ENCODE data around the gene RFXAP.

GRCh38 chr13:36807616-36808015, 11.4 kb upstream of the RFXAP start:
- TF ChIP-seq CTCF (IDR thresholded peaks at IDR 0.05) (no peak), EP300 (IDR thresholded peaks at IDR 0.05) (no peak)
